GM18867 (cell line): ENCODE measurements around the gene TRMO.

Experiments
- ATAC-seq: cut with Tn5 transposase; IDR thresholded peaks from one replicate; pipeline ENCODE4 v1.9.1; 2021; ENCODE audit warnings: mild to moderate bottlenecking, moderate library complexity; ENCODE audit not compliant: unreplicated experiment

TRMO gene

DNA sequence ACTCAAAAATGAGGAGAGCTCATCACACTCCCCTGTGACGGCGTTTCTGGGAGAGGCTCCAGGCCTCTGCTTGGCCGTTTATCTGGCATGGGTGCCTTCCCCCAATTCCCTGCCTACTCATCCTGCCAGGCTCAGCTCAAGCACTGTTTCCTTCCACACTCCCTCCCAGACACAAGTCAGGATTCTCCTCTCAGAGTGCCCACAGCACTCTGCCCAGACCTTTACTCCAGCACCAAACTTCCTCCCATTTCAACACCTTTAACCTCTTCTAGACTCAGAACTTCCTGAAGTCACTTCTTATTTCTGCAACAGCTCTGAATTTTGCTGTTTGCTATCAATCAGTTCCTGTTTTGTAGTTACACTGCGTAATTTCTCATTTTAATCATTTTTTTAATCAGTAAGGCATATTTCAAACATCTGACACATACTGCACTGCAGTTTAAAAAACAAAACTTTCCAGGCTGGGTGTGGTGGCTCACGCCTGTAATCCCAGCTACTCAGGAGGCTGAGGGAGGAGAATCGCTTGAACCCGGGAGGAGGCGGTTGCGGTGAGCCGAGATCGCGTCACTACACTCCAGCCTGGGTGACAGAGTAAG is 16.0 kb downstream of the TRMO start:
- ATAC-seq: no peak

DNA sequence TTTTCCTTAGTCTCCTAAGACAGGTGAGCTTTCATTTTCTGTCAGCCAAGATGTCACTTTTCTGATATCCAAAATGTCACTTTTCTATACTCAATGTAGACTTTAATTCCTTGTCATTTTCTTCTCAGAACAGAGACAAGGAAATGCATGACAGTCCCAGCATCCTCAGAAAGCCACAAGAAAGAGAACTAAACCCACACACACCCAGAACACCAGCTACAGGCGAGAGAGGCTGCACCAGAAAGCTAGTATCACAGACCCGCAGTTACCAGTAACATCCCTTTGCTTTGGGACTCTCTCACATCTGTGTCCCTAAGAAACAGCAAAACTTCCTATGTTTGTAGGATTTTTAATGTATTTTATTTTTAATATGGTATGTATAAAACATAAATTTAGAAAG is 17.1 kb downstream of the TRMO start:
- no peak for ATAC-seq

DNA sequence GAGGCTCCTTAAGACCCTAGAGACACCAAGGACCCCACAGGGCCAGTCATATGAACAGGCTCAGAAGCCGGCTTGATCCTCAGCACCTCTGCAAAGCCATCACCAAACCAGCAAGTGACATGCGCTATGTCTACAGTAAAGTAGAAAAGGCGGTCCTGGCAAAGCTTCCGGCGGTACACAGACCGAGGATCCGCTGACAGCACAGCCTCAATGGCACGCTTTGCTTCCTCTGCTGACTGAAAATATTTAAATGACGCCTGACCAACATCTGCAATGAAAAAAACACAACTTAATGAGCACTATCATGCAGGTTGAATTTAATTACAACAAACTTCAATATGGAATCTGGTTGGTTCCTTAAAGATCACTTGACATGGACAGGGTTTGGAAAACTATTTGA is 17.6 kb downstream of the TRMO start:
- ATAC-seq: no peak

DNA sequence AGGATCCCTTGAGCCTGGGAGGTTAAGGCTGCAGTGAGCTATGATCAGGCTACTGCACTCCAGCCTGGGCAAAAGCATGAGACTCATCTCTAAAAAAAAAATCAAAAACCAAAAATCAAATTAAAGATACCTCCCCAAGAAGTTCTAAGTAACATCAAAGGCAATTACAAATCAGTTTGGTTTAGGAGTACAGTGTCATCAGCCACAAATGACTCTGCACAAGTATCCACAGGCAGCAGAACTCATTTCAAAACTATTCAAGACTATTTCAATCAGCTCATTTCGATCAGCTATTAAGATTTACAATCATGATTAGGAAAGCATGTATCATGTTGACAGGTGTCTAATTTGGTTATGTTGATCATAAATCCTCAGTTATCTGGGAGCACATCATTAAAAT is 19.1 kb downstream of the TRMO start:
- ATAC-seq: no peak

DNA sequence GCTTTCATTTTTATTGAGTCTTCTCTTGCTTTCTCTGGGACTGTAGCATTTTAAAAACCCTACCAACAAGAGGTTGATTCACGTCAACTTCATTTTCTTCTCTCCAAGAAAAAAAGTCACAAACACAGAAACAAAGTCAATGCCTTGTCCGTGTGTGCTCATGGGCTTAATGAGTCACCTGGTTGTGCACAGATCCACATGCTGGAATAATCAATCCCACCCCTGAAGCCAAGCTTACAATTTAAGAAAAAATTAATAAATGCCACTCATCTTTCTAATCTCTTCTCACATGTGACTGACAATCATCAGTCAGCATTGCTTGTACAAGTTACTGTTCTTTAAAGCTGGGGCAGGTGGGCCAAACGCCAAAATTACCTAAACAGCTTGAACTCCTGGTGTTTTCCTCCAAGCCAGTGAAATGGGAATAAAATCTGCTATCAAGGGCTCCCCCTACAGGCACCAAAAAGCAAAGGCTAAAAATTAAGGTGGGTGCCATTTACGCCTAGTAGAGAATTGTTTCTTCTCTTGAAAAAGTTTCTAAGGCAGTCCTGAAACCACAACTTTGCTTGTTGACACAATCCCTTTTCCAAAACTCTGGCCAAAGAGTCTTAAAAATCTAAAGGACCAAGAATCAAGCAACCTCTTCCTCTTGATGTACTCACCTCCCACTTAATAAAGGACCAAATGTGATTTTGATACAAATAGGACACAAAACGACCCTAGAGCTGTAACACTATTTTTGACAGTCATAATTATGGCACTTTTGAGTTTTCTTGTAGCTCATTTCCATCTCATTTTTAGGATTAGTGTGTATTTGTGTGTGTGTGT is 21.3 kb downstream of the TRMO start:
- ATAC-seq: no peak

DNA sequence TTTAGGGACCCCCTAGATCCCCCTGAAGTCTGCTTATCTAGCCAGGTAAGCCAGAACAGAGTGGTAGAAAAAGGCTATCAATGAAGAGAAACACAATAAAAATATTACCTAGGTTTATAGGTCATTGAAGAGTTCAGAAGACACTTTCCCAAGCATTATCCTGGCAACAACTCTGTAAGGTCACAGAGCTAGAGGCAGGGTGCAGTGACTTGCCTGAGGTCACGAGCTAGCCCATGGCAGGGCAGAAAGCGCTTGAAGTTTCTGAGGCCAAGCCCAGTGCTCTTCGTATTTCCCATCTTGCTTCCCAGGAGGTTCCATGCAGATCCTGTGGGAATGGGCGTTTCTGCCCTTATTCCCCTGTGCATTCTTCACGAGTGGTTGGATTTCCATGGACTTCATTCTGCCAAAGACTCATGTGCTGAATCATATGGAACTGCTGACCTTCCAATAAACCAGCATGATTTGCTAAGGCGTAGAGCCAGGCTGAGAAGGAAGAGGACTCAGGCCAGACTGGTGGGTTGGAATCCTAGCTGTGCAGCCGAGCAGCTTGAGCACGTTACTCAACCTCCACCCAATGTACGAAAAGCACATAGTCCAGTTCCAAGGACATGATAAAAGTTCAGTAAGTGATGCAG is 22.1 kb downstream of the TRMO start:
- ATAC-seq: no peak

DNA sequence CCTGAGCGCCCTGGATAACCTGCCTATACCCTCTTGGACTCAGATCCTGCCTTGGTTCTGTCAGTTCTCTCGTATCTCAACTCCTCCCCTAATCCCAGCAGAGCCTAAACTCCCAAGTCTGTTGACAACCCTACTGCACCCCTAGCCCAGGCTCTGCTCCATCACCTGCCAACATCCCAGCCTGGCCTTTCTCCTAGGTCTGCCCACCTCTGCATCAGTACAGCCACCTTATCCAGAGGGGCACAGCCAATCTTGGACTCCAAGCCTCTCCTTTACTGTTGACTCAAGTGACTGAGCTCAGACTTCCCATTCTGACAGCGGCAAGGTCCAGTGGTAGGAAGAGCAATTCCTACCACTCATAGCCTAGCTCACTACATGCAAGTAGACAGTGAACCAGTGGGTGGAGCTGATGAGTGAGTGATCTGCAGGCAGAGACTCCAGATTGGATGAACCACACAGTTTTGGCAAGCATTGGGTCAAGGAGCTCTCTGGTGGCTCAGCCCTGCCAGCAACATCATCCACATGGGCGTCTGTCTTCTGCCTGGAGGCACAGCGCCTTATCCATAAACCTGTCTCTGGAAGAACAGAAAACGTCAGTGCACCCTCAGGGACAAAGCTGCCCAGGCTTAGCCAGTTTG is 26.5 kb downstream of the TRMO start:
- no peak for ATAC-seq

DNA sequence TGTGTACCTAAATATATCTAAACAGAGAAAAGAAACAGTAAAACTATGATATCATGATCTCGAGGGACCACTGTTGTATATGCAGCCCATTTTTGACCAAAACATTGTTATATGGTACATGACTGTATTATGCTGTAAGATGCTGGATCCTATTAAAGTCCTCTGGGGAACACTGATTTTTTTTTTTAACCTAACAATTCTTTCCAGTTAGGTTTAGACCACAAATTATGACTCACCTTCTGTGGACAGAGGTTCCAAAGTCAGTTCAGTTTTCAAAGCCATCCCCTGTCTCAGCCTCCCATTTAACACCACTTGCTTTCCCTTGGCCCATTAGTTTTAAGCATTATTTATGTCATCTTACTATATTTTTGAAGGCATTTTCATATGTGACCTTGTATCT is 27.1 kb downstream of the TRMO start:
- ATAC-seq: no peak

DNA sequence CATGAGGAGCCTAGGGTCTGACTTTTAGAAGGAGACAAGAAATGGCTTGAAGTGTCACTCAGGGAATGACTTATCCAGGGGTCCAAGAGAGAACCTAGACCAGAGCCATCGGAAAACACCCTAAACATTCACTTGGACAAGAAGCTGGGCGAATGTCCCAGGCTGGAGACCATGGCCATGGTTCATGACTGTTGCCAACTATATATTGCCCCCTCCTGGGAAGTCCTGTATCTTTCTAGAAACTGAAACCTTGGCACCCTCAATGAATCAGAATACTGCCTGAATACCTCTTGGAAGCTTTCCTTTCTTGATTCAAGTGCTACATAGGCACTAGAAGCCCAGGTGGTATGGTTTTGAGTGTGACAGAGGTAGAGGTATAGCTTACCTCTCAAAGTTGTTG is 29.9 kb downstream of the TRMO start:
- ATAC-seq: no peak

DNA sequence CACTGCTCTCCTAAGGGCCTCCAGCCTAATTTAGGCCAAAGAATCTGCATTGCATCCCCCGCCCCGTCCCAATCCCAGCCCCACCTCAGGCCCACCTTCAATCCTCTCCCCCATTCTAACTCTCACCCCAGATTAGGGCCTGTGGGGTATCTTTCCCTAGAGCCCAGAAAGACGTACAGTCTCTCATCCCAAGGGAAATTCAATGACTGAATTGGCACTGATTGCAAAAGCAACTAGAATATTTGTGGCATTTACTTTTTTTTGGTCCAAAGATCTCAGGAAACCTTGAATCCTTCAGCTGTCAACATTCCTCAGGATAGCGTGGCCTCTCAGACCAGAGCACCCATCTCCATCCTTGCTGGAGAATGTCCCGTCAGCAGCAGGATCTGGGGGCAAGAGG is 30.6 kb downstream of the TRMO start:
- ATAC-seq: no peak

DNA sequence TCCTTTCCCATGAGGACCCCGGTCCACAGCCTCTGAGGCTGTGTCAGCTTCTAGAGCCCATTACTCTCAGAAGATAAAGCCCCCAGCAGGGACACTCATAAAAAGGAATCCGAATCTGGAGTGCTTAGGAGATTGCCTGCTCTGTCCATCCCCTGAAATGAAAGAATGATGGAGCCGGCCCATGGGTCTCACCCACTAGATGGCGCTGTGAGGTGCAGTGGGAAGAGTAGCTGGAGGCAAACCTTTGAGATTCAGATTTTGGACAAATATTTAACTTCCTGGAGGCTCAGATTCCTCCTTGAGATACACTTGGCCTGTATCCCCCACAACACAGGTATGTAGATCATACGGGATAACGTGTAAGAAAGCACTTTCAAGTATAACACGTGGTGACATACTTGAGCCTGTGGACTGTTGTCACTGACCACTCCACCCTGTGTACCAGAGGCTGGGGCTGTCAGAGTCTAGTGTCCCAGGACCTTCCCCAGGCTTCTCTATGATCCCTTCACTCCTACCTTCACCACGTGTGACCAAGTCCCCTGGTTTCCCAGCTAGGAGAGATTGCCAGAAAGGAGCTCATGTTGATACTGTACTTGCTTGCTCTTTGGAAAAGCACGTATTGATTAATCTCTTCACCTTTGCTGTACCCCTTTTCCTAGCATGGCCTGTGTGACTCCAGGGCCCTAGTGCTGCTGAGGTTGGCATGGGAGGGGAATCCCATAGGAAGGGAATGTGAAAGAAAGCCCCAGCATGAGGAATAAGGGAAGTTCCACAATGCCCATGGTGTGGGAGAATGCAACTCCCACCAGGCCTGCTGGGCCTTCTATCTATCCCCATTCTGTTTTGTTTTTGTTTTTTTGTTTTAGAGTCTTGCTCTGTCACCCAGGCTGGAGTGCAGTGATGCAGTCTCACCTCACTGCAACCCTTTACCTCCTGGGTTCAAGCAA is 32.1 kb downstream of the TRMO start:
- ATAC-seq: no peak

DNA sequence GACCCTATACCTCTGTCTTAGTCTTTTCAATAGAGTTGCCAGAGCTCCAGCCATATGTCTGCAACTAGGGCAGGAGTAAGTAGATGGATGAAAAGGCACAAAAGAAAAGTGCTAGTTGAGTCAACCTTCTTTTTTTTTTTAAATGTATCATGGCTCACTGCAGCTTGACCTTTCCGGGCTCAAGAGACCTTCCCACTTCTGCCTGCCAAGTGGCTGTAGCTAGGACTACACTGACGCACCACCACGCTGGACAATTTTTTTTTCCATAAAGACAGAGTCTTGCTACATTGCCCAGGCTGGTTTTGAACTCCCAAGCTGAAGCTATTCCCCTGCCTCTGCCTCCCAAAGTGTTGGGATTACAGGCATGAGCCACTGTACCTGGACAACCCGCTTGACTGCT is 42.0 kb downstream of the TRMO start:
- ATAC-seq: no peak

DNA sequence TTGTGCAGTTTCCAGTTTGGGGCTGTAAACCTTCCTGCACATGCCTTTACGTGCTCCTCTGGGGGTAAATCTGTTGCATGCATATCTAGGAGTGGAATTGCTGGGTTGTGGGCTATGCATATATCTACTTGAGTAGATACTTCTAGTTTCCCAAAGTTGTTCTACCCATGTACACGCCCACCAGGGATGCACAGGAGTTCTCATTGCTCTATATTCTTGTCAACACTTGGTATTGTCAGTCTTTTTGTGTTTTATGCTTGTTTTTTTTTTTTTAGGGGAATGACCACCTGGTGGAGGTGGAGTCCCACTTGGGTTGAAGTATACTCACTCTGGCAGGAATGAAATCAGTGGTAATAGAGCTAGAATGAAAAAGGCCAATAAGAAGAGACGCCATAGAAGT is 46.2 kb downstream of the TRMO start:
- ATAC-seq: no peak

DNA sequence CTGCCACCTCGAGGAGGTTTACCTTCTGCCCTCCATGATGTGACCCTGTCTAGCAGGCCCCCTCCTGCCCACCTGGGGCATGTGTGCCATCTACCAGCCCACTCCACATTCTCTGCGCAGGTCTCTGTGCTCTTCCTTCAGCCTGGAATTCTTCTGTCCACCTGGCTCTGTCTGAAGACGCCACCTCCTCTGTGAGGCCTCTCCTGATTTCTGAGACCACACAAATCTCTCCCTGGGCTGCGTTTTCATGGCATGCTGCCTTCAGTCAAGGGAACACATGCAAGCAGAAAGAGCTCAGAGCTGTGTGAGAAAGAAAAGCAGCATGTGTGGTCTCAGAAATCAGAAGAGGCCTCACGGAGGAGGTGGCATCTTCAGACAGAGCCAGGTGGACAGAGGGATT is 47.2 kb downstream of the TRMO start:
- no peak for ATAC-seq

DNA sequence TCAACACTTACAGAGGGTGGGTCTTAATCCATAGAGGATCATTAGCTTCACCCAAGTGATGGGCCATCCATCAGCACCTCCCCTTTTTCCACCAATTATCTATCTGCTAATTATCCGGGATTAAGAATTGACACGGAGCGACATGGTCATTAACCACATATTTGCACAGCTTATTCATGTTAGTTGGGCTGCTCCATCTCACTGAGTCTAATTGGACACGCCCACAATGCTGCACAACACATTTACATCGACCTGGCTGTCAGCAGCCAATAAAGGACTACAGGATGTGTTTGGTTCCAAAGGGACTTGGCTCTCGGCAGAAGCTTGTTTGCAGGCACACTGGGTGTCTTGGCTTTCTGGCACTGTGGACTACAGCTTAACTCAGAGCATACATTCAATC is 47.7 kb downstream of the TRMO start:
- no peak for ATAC-seq

DNA sequence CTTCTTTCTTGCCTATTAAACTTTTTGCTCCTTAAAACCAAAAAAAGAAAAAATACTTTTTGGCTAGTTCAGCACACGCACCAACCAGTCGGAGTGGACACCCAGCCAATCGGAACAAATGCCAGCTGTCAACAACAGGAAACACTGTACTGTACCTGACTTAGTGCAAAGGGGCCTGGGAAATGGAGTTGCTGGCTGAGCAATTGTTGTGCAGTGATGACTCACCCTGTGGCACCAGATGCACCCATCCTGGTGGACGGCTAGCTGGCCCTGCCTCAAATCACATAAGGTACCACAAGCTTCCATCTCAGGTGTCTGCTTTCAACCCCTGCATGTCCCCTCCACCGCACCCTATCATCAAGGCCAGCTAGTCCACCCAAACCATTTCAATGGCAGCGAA is 48.4 kb downstream of the TRMO start:
- ATAC-seq: no peak

DNA sequence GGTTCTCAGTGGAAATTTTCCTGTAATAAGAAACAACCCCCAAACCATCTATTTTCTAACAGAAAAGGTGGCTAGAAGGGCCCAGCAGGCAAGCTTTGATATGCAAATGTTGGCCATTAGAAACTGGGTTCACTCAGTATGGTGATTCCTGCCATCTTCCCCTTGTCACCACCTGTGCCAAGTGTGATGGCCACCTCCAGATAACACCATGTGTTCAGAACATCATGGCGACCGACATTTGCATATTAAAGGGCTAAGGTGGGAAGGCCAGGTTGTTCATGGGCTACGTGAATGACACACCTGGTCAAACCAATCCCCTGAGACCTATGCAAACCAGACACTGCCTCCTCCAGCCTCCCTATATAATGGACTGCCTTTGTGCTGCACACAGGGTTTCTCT is 48.9 kb downstream of the TRMO start:
- no peak for ATAC-seq

DNA sequence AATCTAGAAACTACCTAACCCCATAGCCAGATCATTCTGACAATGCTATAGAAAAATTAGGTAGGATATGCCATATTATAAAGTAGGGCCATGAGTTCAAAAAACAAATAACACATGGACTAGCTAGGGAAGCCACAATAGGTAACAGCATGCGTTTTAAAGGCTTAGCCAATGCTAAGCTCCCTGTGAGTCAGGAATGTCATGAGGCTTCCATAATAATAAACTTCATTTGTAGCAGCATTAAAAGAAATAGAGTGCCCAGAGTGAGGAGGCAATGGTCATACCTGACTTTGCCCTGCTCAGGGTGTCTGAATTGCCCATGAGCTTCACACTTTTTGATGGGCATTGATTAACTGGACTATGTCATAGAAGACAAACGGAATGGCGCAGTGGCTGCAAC is 53.4 kb downstream of the TRMO start:
- ATAC-seq: no peak

DNA sequence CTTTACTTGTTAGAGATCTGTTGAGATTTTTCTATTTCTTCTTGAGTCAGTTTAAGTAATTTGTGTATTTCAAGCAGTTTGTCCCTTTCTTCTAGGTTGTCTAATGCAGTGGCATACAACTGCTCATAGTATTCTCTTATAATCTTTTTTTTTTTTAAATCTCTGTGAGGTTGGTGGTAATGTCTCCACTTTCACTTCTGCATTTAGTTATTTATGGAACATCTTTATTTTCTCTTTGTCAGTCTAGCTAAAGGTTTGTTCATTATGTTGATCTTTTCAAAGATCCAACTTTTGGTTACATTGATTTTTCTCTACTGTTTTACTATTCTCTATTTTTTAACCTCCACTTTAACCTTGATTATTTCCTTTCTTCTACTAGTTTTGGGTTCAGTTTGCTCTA is 55.5 kb downstream of the TRMO start:
- peak; percentile 65 for ATAC-seq

DNA sequence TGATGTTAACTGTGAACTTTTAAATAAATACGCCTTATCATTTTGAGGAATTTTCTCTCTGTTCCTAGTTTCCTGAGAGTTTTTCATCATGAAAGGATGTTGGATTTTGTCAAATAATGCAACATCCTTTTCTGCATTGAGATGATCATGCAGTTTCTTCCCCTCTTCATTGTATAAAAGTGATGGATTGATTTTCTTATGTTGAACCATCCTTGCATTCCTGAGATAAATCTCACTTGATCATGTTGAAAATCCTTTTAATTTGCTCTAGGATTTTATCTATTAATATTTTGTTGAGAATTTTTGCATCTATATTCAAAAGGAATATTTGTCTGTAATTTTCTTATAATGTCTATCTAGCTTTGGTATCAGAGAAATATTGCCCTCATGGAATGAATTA is 56.0 kb downstream of the TRMO start:
- ATAC-seq: no peak

DNA sequence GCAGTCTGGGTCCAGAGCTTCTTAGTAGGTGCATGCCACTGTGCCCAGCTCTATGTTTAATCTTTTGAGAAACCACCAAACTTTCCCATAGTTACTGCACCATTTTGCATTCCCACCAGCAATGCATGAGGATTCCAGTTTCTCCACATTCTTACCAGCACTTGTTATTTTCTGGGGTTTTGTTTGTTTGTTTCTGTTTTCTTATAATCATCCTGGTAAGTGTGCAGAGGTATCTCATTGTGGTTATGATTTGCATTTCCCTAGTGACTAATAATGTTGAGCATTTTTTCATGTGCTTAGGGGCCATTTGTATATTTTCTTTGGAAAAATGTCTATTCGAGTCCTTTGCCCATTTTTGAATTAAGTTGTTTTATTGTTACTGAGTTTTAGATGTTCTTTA is 57.9 kb downstream of the TRMO start:
- no peak for ATAC-seq
